Kasumi-1 (cell line): Measurements from ENCODE around the gene GLCE.

Experiments
- DNase-seq, 2 experiments: peaks; one replicate each; lab custom pipeline; 2025; lab: John Stamatoyannopoulos, UW

GLCE gene

GRCh38 chr15:69206079-69206478, 45.6 kb downstream of the GLCE start:
- no peak for DNase-seq

GRCh38 chr15:69209661-69210060, 49.2 kb downstream of the GLCE start:
- DNase-seq, result no peak

- DNase-seq, result no peak
These were observed 50.1 kb downstream of the GLCE start for GRCh38 chr15:69210574-69210973.

GRCh38 chr15:69213786-69214185, 53.4 kb downstream of the GLCE start:
- DNase-seq, result no peak

GRCh38 chr15:69215314-69216035, 55.0 kb downstream of the GLCE start:
- no peak for DNase-seq

- no peak for DNase-seq
These were observed 56.9 kb downstream of the GLCE start for GRCh38 chr15:69217381-69217780.

- DNase-seq, result no peak
These were observed 59.3 kb downstream of the GLCE start for GRCh38 chr15:69219690-69220089.

- no peak for DNase-seq
These were observed 61.6 kb downstream of the GLCE start for GRCh38 chr15:69222002-69222474.

- DNase-seq, result no peak
These were observed 62.8 kb downstream of the GLCE start for GRCh38 chr15:69223083-69223813.

GRCh38 chr15:69224383-69224782, 63.9 kb downstream of the GLCE start:
- DNase-seq, result no peak

GRCh38 chr15:69225355-69226022, 65.1 kb downstream of the GLCE start:
- peak in 1 of 2 experiments; percentile 1 for DNase-seq

- DNase-seq, result no peak
These were observed 65.6 kb downstream of the GLCE start for GRCh38 chr15:69226023-69226355.

GRCh38 chr15:69232144-69232543, 71.7 kb downstream of the GLCE start:
- DNase-seq, result no peak

- no peak for DNase-seq
These were observed 72.3 kb downstream of the GLCE start for GRCh38 chr15:69232765-69233164.

- DNase-seq, result no peak
These were observed 74.2 kb downstream of the GLCE start for GRCh38 chr15:69234676-69235075.

GRCh38 chr15:69236505-69236904, 76.1 kb downstream of the GLCE start:
- no peak for DNase-seq

- DNase-seq, result no peak
These were observed 77.3 kb downstream of the GLCE start for GRCh38 chr15:69237718-69238117.

- no peak for DNase-seq
These were observed 84.4 kb downstream of the GLCE start for GRCh38 chr15:69244798-69245197.

- DNase-seq, result no peak
These were observed 92.7 kb downstream of the GLCE start for GRCh38 chr15:69253156-69253555.

- DNase-seq, result peak; percentile 23 to 51
These were observed 105.0 kb downstream of the GLCE start for GRCh38 chr15:69265347-69265955.

GRCh38 chr15:69271217-69271616, 110.8 kb downstream of the GLCE start:
- DNase-seq, result no peak

- DNase-seq, result no peak
These were observed 111.7 kb downstream of the GLCE start for GRCh38 chr15:69272139-69272538.

GRCh38 chr15:69272891-69273290, 112.5 kb downstream of the GLCE start:
- DNase-seq, result no peak
